Non-pigmented ciliary epithelial cell (primary cell): ENCODE data around the gene SIRT7.

ENCODE experiments used
- DNase-seq: peaks from one replicate; pipeline ENCODE4 v3.0.0-alpha.2; 2010; ENCODE audit warnings: low read depth

Gene SIRT7

GRCh38 chr17:81863123-81863675, 54.8 kb downstream of the SIRT7 start:
- no peak for DNase-seq
